K562 (cell line): Measurements from ENCODE around the gene ICOSLG.

Experiments
- EZH2 ChIP-seq: IDR thresholded peaks from 2 replicates; pipeline ENCODE4 v1.6.1; 2012; ENCODE audit warnings: low read depth, mild to moderate bottlenecking, inconsistent platforms, low read length, borderline replicate concordance
- KLF16 ChIP-seq: IDR thresholded peaks from 2 replicates; pipeline ENCODE4 v1.6.1; 2016; ENCODE audit warnings: antibody characterized with exemption
- PHF20 ChIP-seq: fragments of 450-650 bp; IDR thresholded peaks from 2 replicates; pipeline ENCODE4 v1.6.1; 2018; ENCODE audit not compliant: partially characterized antibody
- STAG1 ChIP-seq: sonication (generic); formaldehyde crosslinking; IDR thresholded peaks from 2 replicates; pipeline ENCODE4 v1.5.0; 2020; ENCODE audit warnings: missing genetic modification reagents, borderline replicate concordance
- TAF1 ChIP-seq: IDR thresholded peaks from 2 replicates; pipeline ENCODE4 v1.6.1; 2011; ENCODE audit warnings: mild to moderate bottlenecking, low read length, moderate library complexity; ENCODE audit not compliant: insufficient read depth, control insufficient read depth, severe bottlenecking; ENCODE audit errors: extremely low read depth
- TF ChIP-seq, protein P1 (sequence below), 2 experiments: fragments of 450-650 bp; IDR thresholded peaks; 2 replicates each; pipeline ENCODE4 v1.6.1; 2016; ENCODE audit warnings: mild to moderate bottlenecking in 2 of 2, borderline replicate concordance in 1 of 2, low read depth in 1 of 2, moderate library complexity in 1 of 2

DNA sequence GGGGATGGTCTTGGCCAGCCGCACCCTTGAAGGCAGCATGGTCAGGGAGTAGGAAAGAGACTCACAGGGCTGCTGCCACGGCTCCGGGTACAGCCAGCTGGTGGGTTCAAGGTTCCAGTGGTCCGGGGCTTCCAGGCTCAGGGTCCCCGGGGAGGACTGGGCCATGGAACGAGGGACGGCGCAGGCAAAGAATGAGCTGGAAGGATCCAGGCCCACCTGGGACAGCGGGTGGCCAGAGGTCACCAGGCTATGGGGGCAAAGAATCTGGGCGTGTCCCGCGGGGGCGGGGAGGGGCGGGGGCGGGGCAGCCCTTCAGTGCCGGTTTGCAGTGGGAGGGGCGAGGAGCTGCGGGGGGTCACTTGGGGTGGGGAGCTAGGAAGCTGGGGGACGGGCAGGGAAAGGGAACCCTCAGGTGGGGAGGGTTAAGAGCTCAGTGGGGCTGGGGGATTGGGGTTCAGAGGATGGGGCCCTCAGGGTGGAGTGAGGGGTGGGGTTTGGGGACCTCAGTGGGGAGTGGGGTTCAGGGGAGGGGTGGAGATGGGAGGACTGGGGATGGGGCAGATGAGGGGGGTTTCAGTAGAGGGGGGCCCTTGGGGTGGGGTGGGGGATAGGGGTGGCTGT, 21.0 kb upstream of the ICOSLG start, which contains the start of gene DNMT3L:
- no peak for TF ChIP-seq TAF1
- TF ChIP-seq PHF20 = no peak
- TF ChIP-seq, protein P1, sequence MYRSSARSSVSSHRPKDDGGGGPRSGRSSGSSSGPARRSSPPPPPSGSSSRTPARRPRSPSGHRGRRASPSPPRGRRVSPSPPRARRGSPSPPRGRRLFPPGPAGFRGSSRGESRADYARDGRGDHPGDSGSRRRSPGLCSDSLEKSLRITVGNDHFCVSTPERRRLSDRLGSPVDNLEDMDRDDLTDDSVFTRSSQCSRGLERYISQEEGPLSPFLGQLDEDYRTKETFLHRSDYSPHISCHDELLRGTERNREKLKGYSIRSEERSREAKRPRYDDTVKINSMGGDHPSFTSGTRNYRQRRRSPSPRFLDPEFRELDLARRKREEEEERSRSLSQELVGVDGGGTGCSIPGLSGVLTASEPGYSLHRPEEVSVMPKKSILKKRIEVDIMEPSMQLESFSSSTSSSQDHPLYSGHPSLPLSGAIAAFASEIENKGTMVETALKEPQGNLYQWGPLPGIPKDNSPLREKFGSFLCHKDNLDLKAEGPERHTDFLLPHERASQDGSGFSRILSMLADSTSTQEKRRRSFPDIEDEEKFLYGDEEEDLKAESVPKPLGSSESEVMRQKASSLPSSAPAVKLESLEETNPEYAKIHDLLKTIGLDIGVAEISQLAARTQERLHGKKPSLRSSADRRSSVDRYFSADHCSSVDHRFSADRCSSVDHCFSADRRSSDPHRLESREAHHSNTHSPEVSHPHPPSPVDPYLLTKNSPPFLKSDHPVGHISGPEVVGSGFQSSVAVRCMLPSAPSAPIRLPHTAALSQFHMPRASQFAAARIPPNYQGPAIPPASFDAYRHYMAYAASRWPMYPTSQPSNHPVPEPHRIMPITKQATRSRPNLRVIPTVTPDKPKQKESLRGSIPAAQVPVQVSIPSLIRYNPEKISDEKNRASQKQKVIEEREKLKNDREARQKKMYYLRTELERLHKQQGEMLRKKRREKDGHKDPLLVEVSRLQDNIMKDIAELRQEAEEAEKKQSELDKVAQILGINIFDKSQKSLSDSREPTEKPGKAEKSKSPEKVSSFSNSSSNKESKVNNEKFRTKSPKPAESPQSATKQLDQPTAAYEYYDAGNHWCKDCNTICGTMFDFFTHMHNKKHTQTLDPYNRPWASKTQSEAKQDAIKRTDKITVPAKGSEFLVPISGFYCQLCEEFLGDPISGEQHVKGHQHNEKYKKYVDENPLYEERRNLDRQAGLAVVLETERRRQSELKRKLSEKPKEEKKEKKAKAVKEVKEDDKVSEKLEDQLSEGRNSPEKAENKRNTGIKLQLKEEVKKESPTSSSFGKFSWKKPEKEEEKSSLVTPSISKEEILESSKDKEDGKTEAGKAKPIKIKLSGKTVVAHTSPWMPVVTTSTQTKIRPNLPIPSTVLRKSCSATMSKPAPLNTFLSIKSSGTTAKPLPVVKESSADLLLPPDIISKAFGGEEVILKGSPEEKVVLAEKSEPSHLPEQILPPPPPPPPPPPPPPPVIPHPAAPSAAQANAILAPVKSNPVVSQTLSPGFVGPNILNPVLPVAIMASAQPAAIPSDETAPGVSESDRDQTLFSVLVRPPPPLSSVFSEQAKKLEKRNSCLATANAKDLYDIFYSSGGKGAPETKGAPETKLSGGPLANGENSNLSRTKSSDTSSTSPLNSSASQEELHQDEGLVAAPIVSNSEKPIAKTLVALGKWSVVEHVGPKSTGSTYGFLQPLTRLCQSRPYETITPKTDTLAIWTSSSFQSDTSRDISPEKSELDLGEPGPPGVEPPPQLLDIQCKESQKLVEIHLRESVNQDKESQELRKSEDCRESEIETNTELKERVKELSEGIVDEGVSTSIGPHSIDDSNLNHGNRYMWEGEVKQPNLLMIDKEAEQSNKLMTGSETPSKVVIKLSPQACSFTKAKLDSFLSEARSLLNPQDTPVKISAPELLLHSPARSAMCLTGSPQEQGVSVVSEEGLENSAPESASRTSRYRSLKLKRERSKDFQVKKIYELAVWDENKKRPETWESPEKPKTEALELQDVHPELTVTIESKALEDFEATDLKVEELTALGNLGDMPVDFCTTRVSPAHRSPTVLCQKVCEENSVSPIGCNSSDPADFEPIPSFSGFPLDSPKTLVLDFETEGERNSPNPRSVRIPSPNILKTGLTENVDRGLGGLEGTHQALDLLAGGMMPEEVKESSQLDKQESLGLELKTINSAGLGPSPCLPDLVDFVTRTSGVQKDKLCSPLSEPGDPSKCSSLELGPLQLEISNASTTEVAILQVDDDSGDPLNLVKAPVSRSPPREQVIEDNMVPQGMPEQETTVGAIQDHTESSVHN (IDR thresholded peaks at IDR 0.05; ENCODE audit: borderline replicate concordance in 1 of 2, low read depth in 1 of 2) = no peak
- TF ChIP-seq KLF16 = no peak
- TF ChIP-seq STAG1 (CRISPR knock-in tag) = no peak
- TF ChIP-seq EZH2 = no peak
